Keratinocyte (primary cell): ENCODE results near the gene ZNF831. TPM values are rescaled to one million over a fixed set of nuclear protein-coding genes. Genes with fewer than 3 reads are reported as not detected.

Experiments
- DNase-seq: peaks from one replicate; pipeline ENCODE4 v3.0.0-alpha.2; 2011; ENCODE audit warnings: low read depth, missing footprints, low spot score
- FAIRE-seq: peaks from 2 replicates; lab custom pipeline; 2011; peaks lifted over from hg19 to GRCh38; lab: Jason Lieb, UNC
- H2AFZ ChIP-seq: 2 replicates; pipeline ENCODE4 v1.6.0; 2012; ENCODE audit warnings: low read length, control low read depth, inconsistent platforms; ENCODE audit not compliant: control insufficient read depth
- H3K27ac ChIP-seq: 2 replicates; pipeline ENCODE4 v1.5.1; 2011; ENCODE audit warnings: low read length; ENCODE audit not compliant: control insufficient read depth, insufficient read depth
- H3K27me3 ChIP-seq: 3 replicates; pipeline ENCODE4 v1.6.0; 2011; ENCODE audit warnings: low read length; ENCODE audit not compliant: control insufficient read depth, insufficient read depth; ENCODE audit errors: extremely low read depth
- H3K36me3 ChIP-seq, 2 experiments: 2 replicates in 1 of 2; 3 replicates in 1 of 2; pipeline ENCODE4 v1.5.1; 2011; ENCODE audit warnings: low read length in 2 of 2, mild to moderate bottlenecking in 1 of 2; ENCODE audit not compliant: control insufficient read depth in 2 of 2, insufficient read depth in 2 of 2; ENCODE audit errors: extremely low read depth in 1 of 2
- H3K4me1 ChIP-seq: 3 replicates; pipeline ENCODE4 v1.5.1; 2011; ENCODE audit warnings: low read length; ENCODE audit not compliant: control insufficient read depth, insufficient read depth; ENCODE audit errors: extremely low read depth
- H3K4me2 ChIP-seq: 3 replicates; pipeline ENCODE4 v1.6.0; 2011; ENCODE audit warnings: low read depth, low read length; ENCODE audit not compliant: control insufficient read depth, insufficient read depth; ENCODE audit errors: extremely low read depth
- H3K4me3 ChIP-seq, 3 experiments: fragments of 200-600 bp in 1 of 3; sonication (generic) in 1 of 3; 2 replicates in 2 of 3; 3 replicates in 1 of 3; pipeline ENCODE4 v1.5.1; 2011 to 2016; ENCODE audit warnings: low read length in 3 of 3, mild to moderate bottlenecking in 3 of 3, control low read depth in 2 of 3, inconsistent platforms in 1 of 3, low read depth in 1 of 3, mixed read lengths in 1 of 3, mixed run types in 1 of 3, moderate library complexity in 1 of 3; ENCODE audit not compliant: control insufficient read depth in 2 of 3, insufficient read depth in 2 of 3; ENCODE audit errors: extremely low read depth in 1 of 3
- H3K79me2 ChIP-seq: 2 replicates; pipeline ENCODE4 v1.6.0; 2012; ENCODE audit warnings: low read length; ENCODE audit not compliant: control insufficient read depth, insufficient read depth
- H3K9ac ChIP-seq: 3 replicates; pipeline ENCODE4 v1.6.0; 2011; ENCODE audit warnings: low read length; ENCODE audit not compliant: control insufficient read depth, insufficient read depth; ENCODE audit errors: extremely low read depth
- H3K9me1 ChIP-seq: 3 replicates; pipeline ENCODE4 v1.6.0; 2011; ENCODE audit warnings: low read length; ENCODE audit not compliant: control insufficient read depth, insufficient read depth; ENCODE audit errors: extremely low read depth
- H3K9me3 ChIP-seq: 2 replicates; pipeline ENCODE4 v1.5.1; 2012; ENCODE audit warnings: low read depth, low read length; ENCODE audit not compliant: control insufficient read depth
- H4K20me1 ChIP-seq: 3 replicates; pipeline ENCODE4 v1.6.0; 2011; ENCODE audit warnings: low read length; ENCODE audit not compliant: control insufficient read depth, insufficient read depth; ENCODE audit errors: extremely low read depth
- CTCF ChIP-seq, 3 experiments: IDR thresholded peaks in 1 of 3; conservative IDR thresholded peaks in 1 of 3; optimal IDR thresholded peaks in 1 of 3; 2 replicates in 2 of 3; 3 replicates in 1 of 3; pipeline versions ENCODE3 to v1.5.1; 2011; ENCODE audit warnings: low read length in 3 of 3, mild to moderate bottlenecking in 3 of 3, moderate library complexity in 2 of 3, control low read depth in 1 of 3, inconsistent platforms in 1 of 3; ENCODE audit not compliant: insufficient read depth in 2 of 3; ENCODE audit errors: extremely low read depth in 1 of 3
- EZH2 ChIP-seq: IDR thresholded peaks from one replicate; pipeline ENCODE4 v1.6.1; 2012; ENCODE audit warnings: inconsistent platforms, mild to moderate bottlenecking, low read length, moderate library complexity
- dilution Hi-C: fragments of 300-500 bp; cut with MboI; formaldehyde crosslinking; loops from one replicate; pipeline ENCODE4 v1.7.0; 2020; ENCODE audit warnings: low sequenced_read_pairs; ENCODE audit not compliant: extremely low pct_ligation_motif_present
- polyA plus RNA-seq, 5 experiments: library from polyadenylated mRNA; depleted of rRNA in 3 of 5; stranded (reverse) in 3 of 5; stranded (forward) in 1 of 5; unstranded in 1 of 5; fragments of >200 nt; gene quantifications; 1 replicate in 1 of 5; 2 replicates in 3 of 5; 3 replicates in 1 of 5; pipeline versions ENCODE4 v1.2.1 to v1.2.3, GENCODE V29; 2011 to 2012; ENCODE audit warnings: missing spikeins in 2 of 5, low read depth in 1 of 5, low replicate concordance in 1 of 5

The ZNF831 gene
- polyA plus RNA-seq, 1 donor (not counting 4 experiments of a cell fraction or from before 2014, with no cell fraction given), result not detected

DNA sequence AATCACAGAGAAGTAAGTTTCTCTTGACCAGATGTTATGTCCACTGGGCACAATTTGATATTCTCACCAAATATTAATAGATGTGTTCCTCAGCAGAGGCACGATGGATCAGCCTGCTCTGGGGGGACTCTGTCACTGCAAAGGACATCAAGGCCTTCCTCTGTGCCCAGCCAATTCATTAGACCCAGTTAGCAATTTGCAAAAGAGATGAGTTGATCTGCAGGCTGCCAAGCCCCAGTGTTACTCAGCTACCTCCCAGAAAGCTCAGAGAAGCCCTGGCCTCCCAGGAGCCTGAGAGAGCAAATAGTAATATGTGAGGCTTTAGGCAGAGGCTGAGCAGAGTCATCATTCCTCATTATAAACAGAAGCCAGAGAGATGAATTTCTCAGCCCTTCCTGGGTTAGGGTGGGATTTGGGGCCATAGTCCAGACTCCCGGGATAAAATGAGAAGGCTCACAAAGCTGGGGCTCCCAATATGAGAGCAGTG lies 54.2 kb downstream of the ZNF831 start:
- no peaks in the 10 kb centered on the region for H4K20me1 ChIP-seq
- H3K9ac ChIP-seq, result no peak overlapping the region
- no peaks in the 10 kb centered on the region for H3K79me2 ChIP-seq
- H3K27ac ChIP-seq, result no peak overlapping the region
- H2AFZ ChIP-seq, result no peak overlapping the region
- FAIRE-seq, result no peak
- H3K36me3 ChIP-seq, result no peaks in the 10 kb centered on the region
- H3K4me1 ChIP-seq, result no peaks in the 10 kb centered on the region
- H3K4me3 ChIP-seq, result no peak overlapping the region
- no peak for TF ChIP-seq EZH2
- TF ChIP-seq CTCF (optimal IDR thresholded peaks at IDR 0.05 in 1 of 3, IDR thresholded peaks at IDR 0.05 in 1 of 3, conservative IDR thresholded peaks at IDR 0.05 in 1 of 3; ENCODE audit: extremely low read depth in 1 of 3, insufficient read depth in 2 of 3, low read length in 3 of 3), result no peak
- H3K27me3 ChIP-seq, result peaks cover 24% of the 10 kb centered on the region
- no peak for DNase-seq
- H3K9me3 ChIP-seq, result no peaks in the 10 kb centered on the region
- no peaks in the 10 kb centered on the region for H3K9me1 ChIP-seq
- dilution Hi-C loops, result loop anchor here (25.0 kb wide), 1 partner anchor 356 kb away; the partner anchor contains the start of genes GNAS and GNAS-AS1
- H3K4me2 ChIP-seq, result no peak overlapping the region

- DNase-seq (no peak), FAIRE-seq (no peak)
- Histone ChIP-seq H3K4me3 (no peak overlapping the region), H4K20me1 (no peaks in the 10 kb centered on the region), H3K27me3 (peaks cover 37% of the 10 kb centered on the region), H3K36me3 (no peaks in the 10 kb centered on the region), H3K4me1 (no peaks in the 10 kb centered on the region), H3K27ac (no peak overlapping the region), H3K9ac (no peak overlapping the region), H3K9me3 (no peaks in the 10 kb centered on the region), H3K4me2 (no peak overlapping the region), H3K9me1 (no peaks in the 10 kb centered on the region), H3K79me2 (no peaks in the 10 kb centered on the region), H2AFZ (no peak overlapping the region)
- TF ChIP-seq CTCF (optimal IDR thresholded peaks at IDR 0.05 in 1 of 3, IDR thresholded peaks at IDR 0.05 in 1 of 3, conservative IDR thresholded peaks at IDR 0.05 in 1 of 3; ENCODE audit: extremely low read depth in 1 of 3, insufficient read depth in 2 of 3, low read length in 3 of 3) (no peak), EZH2 (no peak)
- dilution Hi-C loops, result loop anchor here (25.0 kb wide), 1 partner anchor 357 kb away; the partner anchor contains the start of genes GNAS and GNAS-AS1
Observed at GRCh38 chr20:59219211-59219610, 55.6 kb downstream of the ZNF831 start.
